Stomach (tissue), 9 donors: ENCODE results near the gene SPEG. TPM values are rescaled to one million over a fixed set of nuclear protein-coding genes. Genes with fewer than 3 reads are reported as not detected.

Experiments
- DNase-seq, 2 donors: peaks; one replicate each; pipeline versions ENCODE4 v3.0.0 to v3.0.0-alpha.2; 2013 to 2019
- H3K27ac ChIP-seq, 5 donors: fragments of 200-600 bp in 4 of 5; sonication (generic) in 4 of 5; one replicate each; pipeline ENCODE4 v1.5.1; 2013 to 2019; ENCODE audit warnings: mild to moderate bottlenecking in 1 of 5, moderate library complexity in 1 of 5
- H3K27me3 ChIP-seq, 3 donors: fragments of 200-600 bp; sonication (generic); one replicate each; pipeline ENCODE4 v1.5.1; 2017 to 2019; ENCODE audit warnings: mixed run types in 1 of 3
- H3K36me3 ChIP-seq, 4 donors: fragments of 200-600 bp; sonication (generic); 1 replicate in 3 of 4; 2 replicates in 1 of 4; pipeline ENCODE4 v1.5.1; 2016 to 2019
- H3K4me1 ChIP-seq, 4 donors: fragments of 200-600 bp; sonication (generic); one replicate each; pipeline ENCODE4 v1.5.1; 2016 to 2019
- H3K4me3 ChIP-seq, 4 donors: fragments of 200-600 bp; sonication (generic) in 3 of 4; one replicate each; pipeline ENCODE4 v1.5.1; 2016 to 2019; ENCODE audit warnings: mild to moderate bottlenecking in 1 of 4
- H3K9me3 ChIP-seq, 4 donors: fragments of 200-600 bp; sonication (generic); one replicate each; pipeline ENCODE4 v1.5.1; 2016 to 2019
- CTCF ChIP-seq, 7 experiments: fragments of 450-650 bp in 4 of 7; fragments of 200-600 bp in 3 of 7; sonication (generic) in 3 of 7; IDR thresholded peaks; one replicate each; pipeline ENCODE4 v1.5.1; 2016 to 2019; ENCODE audit warnings: antibody characterized with exemption in 7 of 7, control low read depth in 2 of 7, mild to moderate bottlenecking in 1 of 7
- EP300 ChIP-seq: sonication (generic); formaldehyde crosslinking; IDR thresholded peaks from one replicate; pipeline ENCODE4 v1.6.1; 2017; ENCODE audit warnings: antibody characterized with exemption
- POLR2A ChIP-seq, 4 donors: fragments of 450-650 bp; IDR thresholded peaks; one replicate each; pipeline ENCODE4 v1.6.1; 2016; ENCODE audit warnings: antibody characterized with exemption in 4 of 4, control low read depth in 2 of 4, mild to moderate bottlenecking in 1 of 4, moderate library complexity in 1 of 4
- POLR2AphosphoS5 ChIP-seq, 3 donors: sonication (generic); formaldehyde crosslinking; IDR thresholded peaks; one replicate each; pipeline ENCODE4 v1.6.1; 2016; ENCODE audit warnings: antibody characterized with exemption in 3 of 3
- WGBS, 5 donors: extraction: QIAGEN DNeasy Blood & Tissue Kit in 3 of 5; methylation state at CpG; one replicate each; pipeline versions ENCODE4 v1.1.5 to v1.1.7; 2013 to 2018; 5-methylcytosine and 5-hydroxymethylcytosine counted together
- intact Hi-C: fragments of 100-400 bp; cut with DNase I; formaldehyde crosslinking; loops from one replicate; pipeline ENCODE4 v1.15.1; 2023; ENCODE audit warnings: low total_unique reads
- polyA plus RNA-seq, 3 donors: library from polyadenylated mRNA; stranded (reverse); fragments of 200-250 nt; gene quantifications; one replicate each; pipeline ENCODE4 v1.2.3, GENCODE V29; 2013
- total RNA-seq, 5 donors: library from RNA; depleted of rRNA; stranded (reverse); fragments of >200 nt; gene quantifications; one replicate each; pipeline versions ENCODE4 v1.1.0 to v1.2.3, GENCODE V29; 2014 to 2016
- donor health status: healthy with polysubstance abuse.
- donor health status: Bipolar disorder and iron deficiency.
- donor health status: healthy.

Gene SPEG
- total and polyA plus RNA-seq, 8 donors = 7.4 to 106 (median 27.2) TPM

GRCh38 chr2:219484343-219485200 is 49.9 kb downstream of the SPEG start:
- no peak for TF ChIP-seq POLR2A (IDR thresholded peaks at IDR 0.05)
- no peak for TF ChIP-seq CTCF (IDR thresholded peaks at IDR 0.05)
- TF ChIP-seq EP300 = no peak
- TF ChIP-seq POLR2AphosphoS5 (IDR thresholded peaks at IDR 0.05) = no peak
- Histone ChIP-seq H3K4me3 (peak overlapping the region; percentile 15 to 50 (median 30)), H3K27ac (peak overlapping the region in 2 of 5 donors; percentile 19 to 68), H3K4me1 (peaks cover 16 to 28% (median 19%) of the 10 kb centered on the region in 4 donors), H3K36me3 (peaks cover 0 to 36% (median 16%) of the 10 kb centered on the region in 4 donors), H3K9me3 (no peaks in the 10 kb centered on the region), H3K27me3 (peaks cover 4 to 85% (median 49%) of the 10 kb centered on the region in 3 donors)
- WGBS, 5 donors = 2 to 7% (median 3%) methylated on average over 25 to 89 of the region's 89 CpGs
- peak in 1 of 2 donors; percentile 67 for DNase-seq
- intact Hi-C loops = no loop called here

- Histone ChIP-seq H3K9me3 (no peaks in the 10 kb centered on the region), H3K4me3 (peak overlapping the region in 1 of 4 donors; percentile 50), H3K4me1 (peaks cover 16 to 28% (median 19%) of the 10 kb centered on the region in 4 donors), H3K27me3 (peaks cover 4 to 86% (median 49%) of the 10 kb centered on the region in 3 donors), H3K27ac (peak overlapping the region in 2 of 5 donors; percentile 19 to 68), H3K36me3 (peaks cover 0 to 34% (median 13%) of the 10 kb centered on the region in 4 donors)
- DNase-seq = no peak
- intact Hi-C loops = no loop called here
- no peak for TF ChIP-seq POLR2AphosphoS5 (IDR thresholded peaks at IDR 0.05)
- no peak for TF ChIP-seq POLR2A (IDR thresholded peaks at IDR 0.05)
- no peak for TF ChIP-seq EP300
- no peak for TF ChIP-seq CTCF (IDR thresholded peaks at IDR 0.05)
- WGBS, 5 donors = 53 to 62% (median 56%) methylated on average over 5 to 12 of the region's 12 CpGs
These were observed 50.5 kb downstream of the SPEG start for GRCh38 chr2:219485201-219485580.

GRCh38 chr2:219486380-219486959 is 51.8 kb downstream of the SPEG start:
- peaks cover 0 to 29% (median 14%) of the 10 kb centered on the region in 4 donors for H3K36me3 ChIP-seq
- no peak overlapping the region for H3K27ac ChIP-seq
- H3K27me3 ChIP-seq = peaks cover 4 to 82% (median 49%) of the 10 kb centered on the region in 3 donors
- H3K4me1 ChIP-seq = peaks cover 16 to 28% (median 19%) of the 10 kb centered on the region in 4 donors
- WGBS, 5 donors = 47 to 66% (median 50%) methylated on average over 6 to 8 of the region's 8 CpGs
- no peak overlapping the region for H3K4me3 ChIP-seq
- H3K9me3 ChIP-seq = no peaks in the 10 kb centered on the region
- TF ChIP-seq POLR2A (IDR thresholded peaks at IDR 0.05) = no peak
- no peak for TF ChIP-seq EP300
- TF ChIP-seq CTCF (IDR thresholded peaks at IDR 0.05) = no peak
- TF ChIP-seq POLR2AphosphoS5 (IDR thresholded peaks at IDR 0.05) = no peak
- intact Hi-C loops = no loop called here
- DNase-seq = peak in 1 of 2 donors; percentile 55

GRCh38 chr2:219488149-219488843 is 53.7 kb downstream of the SPEG start:
- intact Hi-C loops = no loop called here
- Histone ChIP-seq H3K9me3 (no peaks in the 10 kb centered on the region), H3K4me1 (peaks cover 16 to 18% (median 18%) of the 10 kb centered on the region in 4 donors), H3K36me3 (peaks cover 0 to 39% (median 14%) of the 10 kb centered on the region in 4 donors), H3K4me3 (no peak overlapping the region), H3K27ac (peak overlapping the region in 1 of 5 donors; percentile 31), H3K27me3 (peaks cover 4 to 78% (median 47%) of the 10 kb centered on the region in 3 donors)
- TF ChIP-seq POLR2AphosphoS5 (IDR thresholded peaks at IDR 0.05) (no peak), EP300 (no peak), CTCF (IDR thresholded peaks at IDR 0.05) (no peak)
- DNase-seq = no peak
- WGBS, 5 donors = 84 to 91% (median 91%) methylated on average over 9 to 17 of the region's 17 CpGs
